Neuronal stem cell (in vitro differentiated cells): ENCODE results near the gene CPPED1.

ENCODE experiments used
- DNase-seq: peaks from one replicate; pipeline ENCODE4 v3.0.0-alpha.2; 2013; ENCODE audit warnings: low spot score
- H2AFZ ChIP-seq: one replicate; pipeline ENCODE4 v1.6.1; 2013; ENCODE audit warnings: mild to moderate bottlenecking, low read length, inconsistent platforms
- H2AK5ac ChIP-seq: 2 replicates; pipeline ENCODE4 v1.6.1; 2013; ENCODE audit warnings: low read depth, mild to moderate bottlenecking, inconsistent platforms, low read length, moderate library complexity, mixed read lengths
- H2BK120ac ChIP-seq: 2 replicates; pipeline ENCODE4 v1.6.1; 2013; ENCODE audit warnings: low read depth, mild to moderate bottlenecking, inconsistent platforms, low read length, moderate library complexity, mixed read lengths
- H2BK12ac ChIP-seq: one replicate; pipeline ENCODE4 v1.6.1; 2013; ENCODE audit warnings: low read length, inconsistent platforms
- H2BK15ac ChIP-seq: 2 replicates; pipeline ENCODE4 v1.6.1; 2013; ENCODE audit warnings: mild to moderate bottlenecking, low read length, inconsistent platforms, mixed read lengths
- H2BK5ac ChIP-seq: one replicate; pipeline ENCODE4 v1.6.1; 2013; ENCODE audit warnings: inconsistent platforms, mild to moderate bottlenecking, low read length, moderate library complexity
- H3K14ac ChIP-seq: one replicate; pipeline ENCODE4 v1.6.1; 2013; ENCODE audit warnings: low read length, inconsistent platforms
- H3K18ac ChIP-seq: 2 replicates; pipeline ENCODE4 v1.6.1; 2013; ENCODE audit warnings: low read length, inconsistent platforms
- H3K23ac ChIP-seq: 2 replicates; pipeline ENCODE4 v1.6.1; 2013; ENCODE audit warnings: low read depth, mild to moderate bottlenecking, mixed read lengths, low read length, inconsistent platforms; ENCODE audit not compliant: poor library complexity
- H3K27ac ChIP-seq: replicated peaks from 3 replicates; pipeline ENCODE4 v1.5.1; 2013; ENCODE audit warnings: low read length, inconsistent platforms
- H3K27me3 ChIP-seq, 3 experiments: 2 replicates each; pipeline ENCODE4 v1.6.1; 2013; ENCODE audit warnings: low read length in 3 of 3, mild to moderate bottlenecking in 2 of 3, inconsistent platforms in 1 of 3, low read depth in 1 of 3, mixed read lengths in 1 of 3, moderate library complexity in 1 of 3; ENCODE audit not compliant: control insufficient read depth in 3 of 3, insufficient read depth in 3 of 3
- H3K36me3 ChIP-seq, 2 donors: replicated peaks in 1 of 2; 2 replicates each; pipeline ENCODE4 v1.6.1; 2013; ENCODE audit warnings: low read length in 2 of 2; ENCODE audit not compliant: control insufficient read depth in 2 of 2, insufficient read depth in 2 of 2
- H3K4ac ChIP-seq: 2 replicates; pipeline ENCODE4 v1.6.1; 2013; ENCODE audit warnings: inconsistent platforms, mild to moderate bottlenecking, low read length, moderate library complexity
- H3K4me1 ChIP-seq, 2 donors: 1 replicate in 1 of 2; 2 replicates in 1 of 2; pipeline ENCODE4 v1.6.1; 2013; ENCODE audit warnings: low read length in 2 of 2, low read depth in 1 of 2; ENCODE audit not compliant: control insufficient read depth in 2 of 2, insufficient read depth in 1 of 2
- H3K4me2 ChIP-seq: one replicate; pipeline ENCODE4 v1.6.1; 2013; ENCODE audit warnings: mild to moderate bottlenecking, low read length, inconsistent platforms; ENCODE audit not compliant: insufficient read depth, poor library complexity, severe bottlenecking
- H3K4me3 ChIP-seq, 2 donors: 2 replicates each; pipeline ENCODE4 v1.5.1; 2013; ENCODE audit warnings: low read length in 2 of 2, mild to moderate bottlenecking in 2 of 2, inconsistent platforms in 1 of 2, moderate library complexity in 1 of 2
- H3K79me1 ChIP-seq: one replicate; pipeline ENCODE4 v1.6.1; 2013; ENCODE audit warnings: low read depth, mild to moderate bottlenecking, inconsistent platforms, low read length, moderate library complexity
- H3K9ac ChIP-seq: one replicate; pipeline ENCODE4 v1.6.1; 2013; ENCODE audit warnings: mild to moderate bottlenecking, low read depth, low read length, inconsistent platforms; ENCODE audit not compliant: poor library complexity
- H3K9me3 ChIP-seq, 2 donors: replicated peaks in 1 of 2; 2 replicates each; pipeline versions ENCODE3 to v1.6.1; 2013; ENCODE audit warnings: low read length in 2 of 2, mild to moderate bottlenecking in 2 of 2, inconsistent platforms in 1 of 2, low read depth in 1 of 2, mixed read lengths in 1 of 2, moderate library complexity in 1 of 2; ENCODE audit not compliant: control insufficient read depth in 2 of 2, insufficient read depth in 1 of 2
- H4K8ac ChIP-seq: one replicate; pipeline ENCODE4 v1.6.1; 2013; ENCODE audit warnings: low read depth, mild to moderate bottlenecking, inconsistent platforms, low read length, moderate library complexity
- H4K91ac ChIP-seq: one replicate; pipeline ENCODE4 v1.6.1; 2013; ENCODE audit warnings: low read length, low read depth, mild to moderate bottlenecking, inconsistent platforms; ENCODE audit not compliant: poor library complexity
- WGBS, 2 donors: extraction: QIAGEN DNeasy Blood & Tissue Kit; methylation state at CpG; one replicate each; pipeline ENCODE4 v1.1.7; 2013; ENCODE audit warnings: missing lambda C conversion rate in 2 of 2, mixed read lengths in 1 of 2; ENCODE audit not compliant: insufficient read length in 2 of 2, insufficient replicate concordance in 1 of 2; ENCODE audit errors: extremely low coverage in 2 of 2; 5-methylcytosine and 5-hydroxymethylcytosine counted together

Gene CPPED1

GRCh38 chr16:12646098-12646489, 157.6 kb downstream of the CPPED1 start:
- Histone ChIP-seq H2BK5ac (no peak overlapping the region), H3K4me1 (no peaks in the 10 kb centered on the region), H3K9me3 (no peaks in the 10 kb centered on the region), H3K23ac (no peak overlapping the region), H3K18ac (no peak overlapping the region), H2AFZ (no peak overlapping the region), H3K14ac (no peak overlapping the region), H3K4me2 (no peak overlapping the region), H4K8ac (no peak overlapping the region), H4K91ac (no peak overlapping the region), H3K36me3 (no peaks in the 10 kb centered on the region), H3K4ac (no peak overlapping the region), H2BK15ac (no peak overlapping the region), H2BK120ac (no peak overlapping the region), H3K9ac (no peak overlapping the region), H3K4me3 (no peak overlapping the region), H3K27ac (no peak overlapping the region), H2BK12ac (no peak overlapping the region), H3K27me3 (no peaks in the 10 kb centered on the region), H3K79me1 (no peaks in the 10 kb centered on the region), H2AK5ac (no peak overlapping the region)
- DNase-seq: no peak
- WGBS, 2 donors: no CpG with 5 or more reads among the region's 4 CpGs

GRCh38 chr16:12643034-12643455, 160.6 kb downstream of the CPPED1 start:
- H3K27ac ChIP-seq: no peak overlapping the region
- no peak overlapping the region for H3K9ac ChIP-seq
- H4K91ac ChIP-seq: no peak overlapping the region
- H2BK15ac ChIP-seq: no peak overlapping the region
- no peak overlapping the region for H3K14ac ChIP-seq
- no peak overlapping the region for H3K4me3 ChIP-seq
- no peak overlapping the region for H2BK120ac ChIP-seq
- H3K79me1 ChIP-seq: no peaks in the 10 kb centered on the region
- H3K18ac ChIP-seq: no peak overlapping the region
- no peaks in the 10 kb centered on the region for H3K9me3 ChIP-seq
- H3K27me3 ChIP-seq: no peaks in the 10 kb centered on the region
- no peaks in the 10 kb centered on the region for H3K4me1 ChIP-seq
- DNase-seq: no peak
- H3K4me2 ChIP-seq: no peak overlapping the region
- WGBS, 2 donors: no CpG with 5 or more reads among the region's 8 CpGs
- H4K8ac ChIP-seq: no peak overlapping the region
- no peak overlapping the region for H2BK12ac ChIP-seq
- no peak overlapping the region for H2BK5ac ChIP-seq
- H3K36me3 ChIP-seq: no peaks in the 10 kb centered on the region
- H3K23ac ChIP-seq: no peak overlapping the region
- H2AK5ac ChIP-seq: no peak overlapping the region
- H3K4ac ChIP-seq: no peak overlapping the region
- no peak overlapping the region for H2AFZ ChIP-seq

- H3K27ac ChIP-seq: no peak overlapping the region
- no peak overlapping the region for H3K18ac ChIP-seq
- no peak overlapping the region for H2BK15ac ChIP-seq
- no peaks in the 10 kb centered on the region for H3K79me1 ChIP-seq
- H3K36me3 ChIP-seq: no peaks in the 10 kb centered on the region
- H4K91ac ChIP-seq: no peak overlapping the region
- H2BK5ac ChIP-seq: no peak overlapping the region
- H3K4me2 ChIP-seq: no peak overlapping the region
- no CpG with 5 or more reads among the region's 4 CpGs for WGBS, 2 donors
- H4K8ac ChIP-seq: no peak overlapping the region
- peaks cover 0 to 2% of the 10 kb centered on the region in 2 donors for H3K4me1 ChIP-seq
- H3K4ac ChIP-seq: no peak overlapping the region
- no peak overlapping the region for H2AK5ac ChIP-seq
- no peak overlapping the region for H3K9ac ChIP-seq
- no peaks in the 10 kb centered on the region for H3K27me3 ChIP-seq
- DNase-seq: no peak
- no peaks in the 10 kb centered on the region for H3K9me3 ChIP-seq
- H2BK12ac ChIP-seq: no peak overlapping the region
- H3K14ac ChIP-seq: no peak overlapping the region
- H3K4me3 ChIP-seq: no peak overlapping the region
- no peak overlapping the region for H2BK120ac ChIP-seq
- no peak overlapping the region for H2AFZ ChIP-seq
- H3K23ac ChIP-seq: no peak overlapping the region
Observed at GRCh38 chr16:12639044-12639443, 164.6 kb downstream of the CPPED1 start.

- no peak overlapping the region for H3K14ac ChIP-seq
- H2BK120ac ChIP-seq: no peak overlapping the region
- H3K36me3 ChIP-seq: no peaks in the 10 kb centered on the region
- WGBS, 2 donors: no CpG with 5 or more reads among the region's 12 CpGs
- H3K4ac ChIP-seq: no peak overlapping the region
- no peaks in the 10 kb centered on the region for H3K9me3 ChIP-seq
- H4K8ac ChIP-seq: no peak overlapping the region
- no peak overlapping the region for H3K4me3 ChIP-seq
- no peak overlapping the region for H3K23ac ChIP-seq
- no peak overlapping the region for H3K4me2 ChIP-seq
- H3K18ac ChIP-seq: peak overlapping the region; percentile 20
- H2BK5ac ChIP-seq: no peak overlapping the region
- no peak overlapping the region for H2AK5ac ChIP-seq
- no peaks in the 10 kb centered on the region for H3K27me3 ChIP-seq
- no peak overlapping the region for H2AFZ ChIP-seq
- H2BK15ac ChIP-seq: no peak overlapping the region
- no peak overlapping the region for H2BK12ac ChIP-seq
- no peaks in the 10 kb centered on the region for H3K79me1 ChIP-seq
- peak; percentile 26 for DNase-seq
- no peak overlapping the region for H3K9ac ChIP-seq
- H3K4me1 ChIP-seq: peaks cover 0 to 2% of the 10 kb centered on the region in 2 donors
- H3K27ac ChIP-seq: no peak overlapping the region
- no peak overlapping the region for H4K91ac ChIP-seq
Observed at GRCh38 chr16:12637002-12637401, 166.7 kb downstream of the CPPED1 start.
